Panc1 (cell line): ENCODE data around the gene THUMPD1.

Source experiments
- CTCF ChIP-seq: fragments of 450-650 bp; IDR thresholded peaks from 2 replicates; pipeline ENCODE4 v1.5.1; 2017; ENCODE audit warnings: mild to moderate bottlenecking
- POLR2AphosphoS5 ChIP-seq: IDR thresholded peaks from 2 replicates; pipeline ENCODE4 v1.6.1; 2012; ENCODE audit warnings: mild to moderate bottlenecking, low read depth, low read length, moderate library complexity
- REST ChIP-seq, 2 experiments: IDR thresholded peaks; 2 replicates each; pipeline ENCODE4 v1.6.1; 2011 to 2012; ENCODE audit warnings: low read depth in 2 of 2, control low read depth in 1 of 2, low read length in 1 of 2, mild to moderate bottlenecking in 1 of 2, moderate library complexity in 1 of 2; ENCODE audit not compliant: insufficient read depth in 1 of 2
- SIN3A ChIP-seq: IDR thresholded peaks from 2 replicates; pipeline ENCODE4 v1.6.1; 2012; ENCODE audit warnings: low read depth, mild to moderate bottlenecking, low read length, moderate library complexity, borderline replicate concordance; ENCODE audit not compliant: insufficient read depth
- TCF7L2 ChIP-seq: IDR thresholded peaks from 2 replicates; pipeline ENCODE4 v1.6.1; 2011; ENCODE audit warnings: mild to moderate bottlenecking, low read depth, low read length, inconsistent platforms

GRCh38 chr16:20773679-20774078, 32.1 kb upstream of the THUMPD1 start:
- no peak for TF ChIP-seq CTCF
- no peak for TF ChIP-seq POLR2AphosphoS5
- no peak for TF ChIP-seq TCF7L2
- TF ChIP-seq SIN3A: no peak
- TF ChIP-seq REST (IDR thresholded peaks at IDR 0.05; ENCODE audit: insufficient read depth in 1 of 2, low read depth in 2 of 2, low read length in 1 of 2): no peak
